Stimulated activated CD4-positive, alpha-beta T cell treated with anti-CD3 and anti-CD28 coated beads, TNF-alpha, amount 100 ng/mL, for 48 hours (primary cell): ENCODE results near the gene CRIM1.

ENCODE experiments used
- DNase-seq, 3 donors: peaks; one replicate each; pipeline ENCODE4 v3.0.0-alpha.2; 2020; ENCODE audit warnings: low read depth in 3 of 3

CRIM1 gene

DNA sequence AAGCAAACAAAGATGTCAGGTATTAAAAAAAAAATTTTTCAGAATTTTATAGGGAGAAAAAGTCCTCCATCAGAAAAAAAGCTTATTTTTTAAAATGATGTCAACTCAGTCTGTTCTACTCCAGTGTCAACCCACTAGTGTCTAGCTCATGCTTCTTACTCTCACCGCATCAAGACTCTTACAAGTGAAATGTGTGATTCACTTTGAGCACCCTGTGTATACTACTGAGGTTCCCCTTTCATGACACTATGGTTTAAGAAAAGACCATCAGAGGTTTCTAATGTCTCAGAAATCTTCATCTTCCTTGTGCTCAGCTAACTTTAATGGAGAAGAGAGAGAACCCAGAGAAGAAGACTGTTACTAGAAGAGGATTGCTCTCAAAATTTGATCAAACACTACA is 199.0 kb downstream of the CRIM1 start:
- DNase-seq: no peak

DNA sequence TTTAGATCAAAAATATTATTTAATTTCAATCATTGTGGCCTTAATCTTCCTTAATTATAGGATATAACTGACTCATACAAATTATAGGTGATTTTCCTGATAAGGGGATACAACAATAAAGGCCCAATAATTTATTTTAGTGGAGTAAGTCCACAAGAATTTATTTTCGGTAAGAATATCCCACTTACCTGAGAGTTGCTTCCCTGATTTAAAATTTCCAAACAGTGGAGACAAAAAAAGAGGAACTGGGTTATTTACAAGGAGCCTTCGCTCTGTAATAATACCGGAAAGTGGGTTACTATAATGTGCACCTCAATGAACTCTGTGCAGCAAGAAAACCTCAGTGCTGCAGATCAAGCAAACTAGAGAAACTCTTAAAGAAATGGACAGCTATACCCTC is 200.2 kb downstream of the CRIM1 start:
- no peak for DNase-seq

DNA sequence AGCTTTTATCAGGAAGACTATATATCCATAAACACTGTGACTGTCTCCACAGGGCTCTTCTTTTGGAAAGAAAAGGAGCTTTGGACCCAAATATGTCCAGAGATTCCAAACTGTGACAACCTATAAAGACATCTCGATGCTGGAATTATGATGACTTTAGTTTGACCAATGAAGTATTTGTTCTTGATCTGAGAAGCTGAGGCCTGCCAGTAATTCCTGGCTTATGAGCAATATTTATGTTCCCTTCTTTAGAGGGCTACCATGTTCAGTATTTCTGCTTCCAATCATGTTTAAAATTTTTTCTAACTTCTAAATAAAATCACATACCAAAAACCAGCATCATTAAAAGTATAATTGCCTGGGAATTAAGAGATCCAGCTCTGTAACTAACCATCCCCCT is 201.3 kb downstream of the CRIM1 start:
- no peak for DNase-seq

DNA sequence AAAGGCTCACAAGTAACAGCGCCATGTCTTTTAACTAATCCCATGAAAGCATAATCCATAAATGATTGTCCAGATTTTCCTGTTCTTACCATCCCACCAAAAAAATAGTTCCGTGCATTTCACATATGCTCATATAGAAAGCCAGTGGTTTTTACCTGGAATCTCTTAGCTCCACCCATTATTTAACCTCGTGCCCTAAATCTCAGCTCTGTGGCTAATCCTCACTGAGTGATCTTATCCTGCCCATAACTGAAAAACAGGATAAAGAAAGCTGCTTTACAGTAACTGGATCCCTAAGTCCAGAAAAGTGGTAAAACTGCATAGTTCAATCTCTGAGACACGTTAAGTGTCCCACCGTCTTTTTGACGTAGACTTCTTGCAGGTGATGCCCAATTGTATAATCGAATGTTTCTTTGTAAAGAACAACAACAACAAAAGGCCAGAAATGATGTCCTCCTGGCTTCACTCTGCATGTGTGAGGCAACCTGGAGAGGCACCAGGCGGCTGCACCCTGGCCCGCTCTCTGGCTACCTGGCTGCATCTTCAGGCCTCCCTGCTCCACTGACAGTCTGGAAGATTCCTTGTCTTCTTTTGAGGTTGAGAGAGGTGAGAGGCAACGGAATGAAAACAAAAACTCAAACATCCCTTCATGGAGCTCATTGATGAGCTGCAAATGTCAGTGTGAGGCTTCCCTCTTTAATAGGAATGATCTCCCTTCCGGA is 203.8 kb downstream of the CRIM1 start:
- DNase-seq: no peak

GRCh38 chr2:36560726-36561125 is 205.1 kb downstream of the CRIM1 start:
- DNase-seq: no peak

- no peak for DNase-seq
Observed at GRCh38 chr2:36561237-36561944, 205.8 kb downstream of the CRIM1 start.

GRCh38 chr2:36562240-36562639 is 206.7 kb downstream of the CRIM1 start:
- no peak for DNase-seq

DNA sequence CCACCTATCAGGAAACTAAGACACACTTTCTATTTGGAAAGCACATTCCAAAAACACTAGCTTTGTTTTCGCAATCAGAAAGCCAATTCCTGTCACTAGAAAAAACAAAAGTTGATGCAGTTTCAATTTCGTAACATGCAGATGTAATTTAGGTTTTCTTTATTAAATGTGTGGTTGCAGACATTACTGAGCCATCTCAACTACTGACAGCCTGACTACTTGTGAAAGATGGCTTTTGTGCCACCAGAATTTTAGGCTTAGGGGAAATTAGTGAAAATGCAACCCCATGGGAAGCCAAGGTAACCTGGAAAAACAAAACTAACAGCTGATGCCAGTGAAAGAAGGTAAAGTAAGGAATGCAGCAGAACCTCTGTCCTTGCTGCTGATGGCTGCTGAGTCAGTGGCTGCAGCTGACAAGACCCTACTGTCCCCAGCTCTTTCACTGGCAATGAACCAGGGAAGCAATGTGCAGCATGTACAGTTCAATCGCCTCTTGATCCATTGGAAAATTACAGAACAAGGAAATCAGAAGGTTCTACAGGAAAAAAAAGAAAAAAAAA is 207.5 kb downstream of the CRIM1 start:
- no peak for DNase-seq

DNA sequence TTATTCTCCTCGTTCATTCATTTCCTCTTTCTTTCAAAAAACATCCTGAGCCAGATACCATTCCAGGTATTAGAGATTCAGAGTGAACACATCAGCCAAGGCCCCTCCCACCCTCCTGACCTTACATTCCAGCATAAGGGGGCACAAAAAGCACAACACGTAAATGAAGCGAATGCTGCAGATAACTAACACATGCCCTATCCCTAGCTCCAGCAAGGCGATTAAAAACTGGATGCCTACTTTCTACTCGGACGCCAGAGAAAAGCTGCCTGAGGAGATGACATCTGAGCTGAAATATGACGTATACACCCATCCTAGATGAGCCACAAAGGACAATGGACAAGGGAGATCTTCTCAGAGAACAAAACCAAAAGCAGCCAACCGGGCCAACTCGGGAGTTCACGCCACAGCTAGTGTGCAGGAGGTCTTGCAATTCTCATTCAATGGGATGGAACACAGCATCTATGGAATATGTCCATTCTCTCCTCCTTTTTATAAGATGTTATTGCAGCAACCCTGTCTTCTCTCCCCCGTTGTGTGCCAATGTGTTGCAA is 208.9 kb downstream of the CRIM1 start:
- no peak for DNase-seq

GRCh38 chr2:36565712-36566111 is 210.1 kb downstream of the CRIM1 start:
- no peak for DNase-seq

DNA sequence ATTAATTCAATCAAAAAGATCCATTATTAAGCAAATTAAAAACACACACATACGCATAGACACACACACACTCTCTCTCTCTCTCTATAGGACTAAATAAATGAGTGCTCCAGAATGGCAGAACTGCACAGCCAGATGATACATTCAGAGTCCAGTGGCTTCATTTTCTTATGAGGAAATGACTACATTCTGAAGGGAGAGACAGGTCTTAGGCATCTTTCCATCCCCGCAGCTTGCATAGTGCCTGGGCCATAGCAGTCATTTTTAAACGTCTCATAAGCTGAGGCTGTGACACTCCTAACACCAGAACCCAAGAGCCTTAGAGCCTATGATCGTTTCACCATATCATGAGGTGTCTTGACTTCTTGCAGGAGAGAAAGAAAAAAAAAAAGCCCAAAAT is 211.3 kb downstream of the CRIM1 start:
- no peak for DNase-seq

DNA sequence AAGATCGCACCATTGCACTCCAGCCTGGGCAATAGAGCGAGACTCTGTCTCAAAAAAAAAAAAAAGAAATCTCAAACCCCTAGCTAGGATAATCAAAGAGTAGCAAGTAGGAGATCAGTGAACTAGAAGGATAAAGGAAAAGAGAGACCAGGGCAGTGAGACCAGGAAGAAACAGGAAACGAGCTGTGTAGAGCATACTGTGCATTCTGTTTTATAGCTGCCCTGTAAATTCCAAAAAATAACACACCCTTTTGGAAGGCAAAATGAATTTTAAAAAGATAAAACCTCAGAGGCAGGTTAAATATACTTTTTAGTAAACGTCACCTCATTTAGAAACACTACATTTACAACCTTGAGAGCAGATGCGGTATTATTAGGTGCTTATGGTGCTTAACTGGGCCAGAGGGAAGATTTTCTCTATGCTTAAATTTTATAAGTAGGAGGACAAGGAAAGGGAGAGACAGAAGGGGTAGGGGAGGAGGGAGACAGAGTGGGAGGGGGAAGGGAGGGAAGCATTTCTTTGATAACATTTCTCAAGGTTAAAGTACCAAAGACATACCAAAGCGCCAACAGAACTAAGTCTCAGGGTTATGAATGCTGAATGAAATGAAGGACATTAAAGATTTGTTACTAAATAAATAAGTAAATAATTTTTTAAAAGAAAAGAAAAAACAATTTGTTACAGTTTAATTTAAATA is 212.3 kb downstream of the CRIM1 start:
- DNase-seq: no peak

GRCh38 chr2:36568516-36569246 is 213.1 kb downstream of the CRIM1 start:
- no peak for DNase-seq

DNA sequence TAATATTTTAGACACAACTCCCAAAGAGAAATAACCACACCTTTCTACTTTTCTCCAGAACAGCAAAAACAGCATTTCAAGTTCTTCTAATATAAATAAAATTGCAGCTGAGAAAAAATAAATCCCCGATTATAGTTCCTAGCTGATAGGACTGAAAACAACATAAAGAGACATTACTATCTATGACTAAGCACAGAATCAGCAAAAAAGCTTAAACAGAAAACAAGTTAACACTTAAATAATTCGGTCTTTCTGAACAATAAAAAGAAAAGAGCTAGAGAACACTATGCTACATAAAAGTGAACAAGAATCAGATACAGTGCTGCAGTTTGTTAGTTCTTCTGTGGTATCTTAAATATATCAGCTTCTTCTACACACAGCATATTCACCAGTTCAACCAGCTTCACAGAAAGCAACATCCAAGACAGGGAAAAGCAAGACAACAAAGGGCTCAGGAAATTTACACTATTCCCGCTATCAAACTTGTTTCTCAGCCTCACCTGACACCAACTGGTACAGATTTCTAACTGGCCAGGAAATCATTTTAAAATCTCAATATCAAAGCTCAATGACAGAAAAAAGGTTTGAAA is 213.8 kb downstream of the CRIM1 start:
- no peak for DNase-seq

GRCh38 chr2:36570416-36570815 is 214.8 kb downstream of the CRIM1 start:
- DNase-seq: no peak

DNA sequence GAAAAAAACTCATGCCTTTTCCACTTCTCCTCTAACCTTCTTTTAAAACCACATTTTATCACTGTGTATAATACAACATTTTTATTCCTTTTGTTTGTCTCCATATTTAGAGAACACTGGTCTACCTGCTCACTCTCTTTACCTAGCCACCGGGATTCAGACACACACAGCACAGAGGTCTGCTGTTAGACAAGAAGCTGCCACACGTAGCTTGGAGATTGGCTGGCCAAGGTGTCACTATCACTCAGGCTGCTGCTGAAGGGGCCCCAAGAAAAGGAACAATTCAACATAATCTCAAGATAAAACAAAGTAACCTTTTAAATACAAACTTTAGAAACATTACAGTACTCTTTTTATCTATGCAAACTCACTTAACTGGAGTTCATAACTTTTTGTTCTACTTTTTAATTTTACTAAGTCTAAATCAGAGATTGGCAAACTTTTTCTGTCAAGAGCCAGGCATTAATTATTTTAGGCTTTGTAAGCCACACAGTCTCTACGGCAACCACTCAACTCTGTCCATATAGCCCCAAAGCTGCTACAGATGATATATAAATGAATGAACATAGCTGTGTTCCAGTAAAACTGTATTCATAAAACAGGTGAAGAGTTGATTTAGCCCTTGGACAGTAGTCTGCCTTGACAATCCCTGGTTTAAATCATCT is 216.6 kb downstream of the CRIM1 start:
- no peak for DNase-seq

DNA sequence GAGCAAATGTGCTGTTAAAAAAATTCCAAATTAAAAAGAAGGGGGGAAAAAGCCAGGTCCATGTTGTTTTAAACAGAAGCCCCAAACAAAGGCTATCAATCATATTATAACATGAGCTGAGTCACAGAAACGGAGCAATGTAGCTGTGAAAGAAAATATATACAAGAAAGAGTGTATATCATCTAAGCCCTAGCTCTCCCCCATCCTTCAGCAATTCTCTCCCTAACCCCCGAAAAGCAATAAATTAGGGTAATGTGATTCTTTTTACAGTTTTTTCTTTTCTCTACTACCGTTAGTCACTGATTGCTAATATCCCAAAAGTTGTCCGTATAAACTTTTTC is 217.1 kb downstream of the CRIM1 start:
- no peak for DNase-seq

GRCh38 chr2:36573165-36573564 is 217.6 kb downstream of the CRIM1 start:
- DNase-seq: no peak

DNA sequence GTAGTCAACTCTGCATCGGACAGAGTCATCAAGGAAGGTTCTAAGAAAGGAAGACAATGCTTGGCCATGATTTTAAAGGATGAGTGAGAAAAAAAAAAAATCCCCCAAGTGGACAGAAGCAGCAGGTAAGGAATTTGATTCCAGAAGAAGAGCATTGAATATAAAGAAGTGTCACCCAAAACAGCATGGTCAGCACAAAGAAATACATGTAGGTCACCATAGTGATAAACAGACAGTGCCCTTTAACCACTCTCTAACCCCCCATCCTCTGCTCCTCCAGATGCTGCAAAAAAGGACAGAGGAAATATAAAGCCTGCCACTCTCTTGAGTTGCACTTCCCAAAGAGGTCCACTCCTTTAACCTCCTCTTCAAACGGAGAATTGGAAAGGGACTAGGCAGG is 219.0 kb downstream of the CRIM1 start:
- DNase-seq: no peak

DNA sequence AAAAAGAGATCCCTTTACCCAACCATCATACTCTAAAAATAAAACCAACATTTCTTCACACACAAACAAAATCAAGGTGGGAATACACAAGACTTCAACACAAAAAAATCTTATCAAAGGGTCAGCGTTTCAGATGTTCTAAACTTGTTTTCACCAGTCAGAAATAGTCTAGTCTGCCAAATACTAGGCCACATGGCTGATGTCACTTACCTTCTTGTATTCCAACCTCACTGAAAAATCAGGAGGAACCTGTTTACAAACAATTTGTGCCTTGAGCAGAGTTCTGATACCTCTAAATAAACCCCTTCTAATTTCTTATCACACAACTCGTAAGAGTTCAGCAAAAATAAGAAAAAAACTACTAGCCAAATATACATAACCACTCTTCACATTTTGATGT is 222.3 kb downstream of the CRIM1 start:
- no peak for DNase-seq
